SK-N-SH (cell line): ENCODE measurements around the gene ARHGAP4.

ENCODE experiments used
- CTCF ChIP-seq: fragments of 200-600 bp; sonication (generic); IDR thresholded peaks from 2 replicates; pipeline ENCODE4 v1.6.1; 2017; ENCODE audit warnings: antibody characterized with exemption, mild to moderate bottlenecking, moderate library complexity
- POLR2AphosphoS5 ChIP-seq: IDR thresholded peaks from 2 replicates; pipeline ENCODE4 v1.6.1; 2012; ENCODE audit warnings: low read depth, low read length
- RAD21 ChIP-seq: IDR thresholded peaks from 2 replicates; pipeline ENCODE4 v1.6.1; 2012; ENCODE audit warnings: mild to moderate bottlenecking, low read length
- TEAD4 ChIP-seq: IDR thresholded peaks from 2 replicates; pipeline ENCODE4 v1.4.0; 2012; ENCODE audit warnings: mild to moderate bottlenecking, borderline replicate concordance; ENCODE audit not compliant: insufficient read depth

GRCh38 chrX:153954558-153955227 is 28.6 kb upstream of the ARHGAP4 start:
- TF ChIP-seq TEAD4 (no peak), CTCF (no peak), RAD21 (no peak), POLR2AphosphoS5 (no peak)
